K562 (cell line): ENCODE results near the gene RNF138. TPM values are rescaled to one million over a fixed set of nuclear protein-coding genes. Genes with fewer than 3 reads are reported as not detected.

ENCODE experiments used
- ATAC-seq: fragments of 200-7000 bp; cut with Tn5 transposase; 3 replicates; pipeline ENCODE4 v1.9.1; 2020; ENCODE audit warnings: moderate library complexity
- BruUV-seq: library from RNA; stranded (reverse); fragments of 400-500 nt; replicated peaks from 2 replicates; lab custom pipeline; 2021; lab: Mats Ljungman, UMichigan
- CTCF ChIA-PET: fragments of 300-600 bp; formaldehyde crosslinking; extraction: SDS; loops from one replicate; lab custom pipeline; 2021; ENCODE audit warnings: low intra/inter-chr PET ratio; lab: Yijun Ruan, JAX
- POLR2A ChIA-PET: fragments of 300-600, 350-650 bp; sonication (Branson Sonifier 250); formaldehyde crosslinking; extraction: SDS; loops from one replicate; lab custom pipeline; 2021; ENCODE audit warnings: antibody characterized with exemption, inconsistent platforms; lab: Yijun Ruan, JAX
- DNase-seq, 4 experiments: peaks; one replicate each; pipeline versions ENCODE4 v3.0.0 to v3.0.0-alpha.2; 2011 to 2018; ENCODE audit warnings: low spot score in 3 of 4, mixed read lengths in 3 of 4; ENCODE audit errors: extremely low read depth in 1 of 4
- FAIRE-seq: peaks from 2 replicates; lab custom pipeline; 2011; peaks lifted over from hg19 to GRCh38; lab: Jason Lieb, UNC
- H2AFZ ChIP-seq: 2 replicates; pipeline ENCODE4 v1.6.0; 2011; ENCODE audit warnings: low read depth, low read length, control low read depth, inconsistent platforms
- H3K27ac ChIP-seq: fragments of 200-600 bp; 3 replicates; pipeline ENCODE4 v1.8.0; 2011; ENCODE audit warnings: low read depth, mild to moderate bottlenecking, control low read depth, inconsistent platforms, low read length, moderate library complexity, mixed read lengths; ENCODE audit errors: extremely low read depth
- H3K27me3 ChIP-seq, 2 experiments: fragments of 300-600 bp in 1 of 2; 2 replicates in 1 of 2; 3 replicates in 1 of 2; pipeline versions ENCODE4 v1.6.0 to v1.8.0; 2011; ENCODE audit warnings: inconsistent platforms in 2 of 2, low read length in 2 of 2, mild to moderate bottlenecking in 1 of 2, mixed read lengths in 1 of 2, moderate library complexity in 1 of 2; ENCODE audit not compliant: control insufficient read depth in 2 of 2, insufficient read depth in 2 of 2
- H3K36me3 ChIP-seq: fragments of 300-600 bp; 3 replicates; pipeline ENCODE4 v1.8.0; 2011; ENCODE audit warnings: mild to moderate bottlenecking, low read length, inconsistent platforms; ENCODE audit not compliant: control insufficient read depth, insufficient read depth
- H3K4me1 ChIP-seq, 2 experiments: fragments of 200-600 bp in 1 of 2; replicated peaks in 1 of 2; 2 replicates in 1 of 2; 3 replicates in 1 of 2; pipeline versions ENCODE4 v1.5.1 to v1.8.0; 2011; ENCODE audit warnings: inconsistent platforms in 2 of 2, low read length in 2 of 2, mild to moderate bottlenecking in 1 of 2, mixed read lengths in 1 of 2, moderate library complexity in 1 of 2; ENCODE audit not compliant: control insufficient read depth in 2 of 2, insufficient read depth in 2 of 2
- H3K4me2 ChIP-seq: 2 replicates; pipeline ENCODE4 v1.6.1; 2011; ENCODE audit warnings: low read length, control low read depth, inconsistent platforms, mixed read lengths; ENCODE audit not compliant: insufficient read depth
- H3K4me3 ChIP-seq: fragments of 200-600 bp; sonication (generic), shearing (Covaris generic); 2 replicates; pipeline ENCODE4 v1.5.1; 2016; ENCODE audit warnings: control low read depth, inconsistent platforms
- H3K79me2 ChIP-seq: fragments of 200-600 bp; 3 replicates; pipeline ENCODE4 v1.8.0; 2011; ENCODE audit warnings: low read length, inconsistent platforms; ENCODE audit not compliant: control insufficient read depth, insufficient read depth
- H3K9ac ChIP-seq, 2 experiments: 2 replicates each; pipeline versions ENCODE4 v1.6.0 to v1.6.1; 2011; ENCODE audit warnings: low read depth in 2 of 2, low read length in 2 of 2, control low read depth in 1 of 2, inconsistent platforms in 1 of 2, mild to moderate bottlenecking in 1 of 2, mixed read lengths in 1 of 2; ENCODE audit not compliant: insufficient read depth in 1 of 2
- H3K9me1 ChIP-seq: one replicate; pipeline ENCODE4 v1.6.0; 2011; ENCODE audit warnings: inconsistent platforms, mild to moderate bottlenecking, low read length, moderate library complexity; ENCODE audit not compliant: control insufficient read depth, insufficient read depth
- H3K9me3 ChIP-seq: replicated peaks from 2 replicates; pipeline ENCODE4 v1.5.1; 2011; ENCODE audit warnings: low read depth, low read length, inconsistent platforms; ENCODE audit not compliant: control insufficient read depth, insufficient read depth
- H4K20me1 ChIP-seq: replicated peaks from 2 replicates; pipeline ENCODE4 v1.6.1; 2011; ENCODE audit warnings: low read length, inconsistent platforms, mixed read lengths; ENCODE audit not compliant: control insufficient read depth, insufficient read depth
- ARID1B ChIP-seq: fragments of 450-650 bp; IDR thresholded peaks from 2 replicates; pipeline ENCODE4 v1.6.1; 2016; ENCODE audit warnings: antibody characterized with exemption, mild to moderate bottlenecking, inconsistent platforms
- FIP1L1 ChIP-seq: fragments of 200-400 bp; formaldehyde crosslinking; IDR thresholded peaks from 2 replicates; pipeline ENCODE4 v1.6.1; 2018; ENCODE audit warnings: mild to moderate bottlenecking, low read depth, low read length; ENCODE audit not compliant: poor library complexity, severe bottlenecking
- FUS ChIP-seq: fragments of 200-400 bp; formaldehyde crosslinking; optimal IDR thresholded peaks from 2 replicates; pipeline ENCODE3; 2017; ENCODE audit warnings: low read depth, low read length
- HEY1 ChIP-seq: fragments of 250-450 bp; sonication (Bioruptor Pico); IDR thresholded peaks from 2 replicates; pipeline ENCODE4 v1.5.0; 2020; ENCODE audit warnings: mild to moderate bottlenecking, moderate library complexity, borderline replicate concordance
- MTF1 ChIP-seq: fragments of 250-450 bp; sonication (Bioruptor Pico); IDR thresholded peaks from 2 replicates; pipeline ENCODE4 v1.9.0; 2021; ENCODE audit warnings: moderate library complexity, mild to moderate bottlenecking, inconsistent platforms, borderline replicate concordance
- NFIX ChIP-seq: fragments of 250-450 bp; sonication (Bioruptor Pico); IDR thresholded peaks from 2 replicates; pipeline ENCODE4 v1.4.0; 2020; ENCODE audit warnings: low read depth, mild to moderate bottlenecking, moderate library complexity
- POLR2A ChIP-seq: fragments of 450-650 bp; conservative IDR thresholded peaks from 2 replicates; pipeline ENCODE4 v1.6.1; 2016
- POLR2G ChIP-seq: fragments of 200-400 bp; formaldehyde crosslinking; IDR thresholded peaks from 2 replicates; pipeline ENCODE4 v1.6.1; 2017; ENCODE audit warnings: low read depth, mild to moderate bottlenecking, antibody characterized with exemption, low read length, moderate library complexity
- SMAD3 ChIP-seq: fragments of 450-650 bp; formaldehyde crosslinking; conservative IDR thresholded peaks from 2 replicates; pipeline ENCODE4 v1.4.0; 2020; ENCODE audit warnings: mild to moderate bottlenecking
- ZC3H11A ChIP-seq: IDR thresholded peaks from 2 replicates; pipeline ENCODE4 v1.6.1; 2012; ENCODE audit warnings: low read depth, low read length, improper control_type of control experiment
- ZNF778 ChIP-seq: fragments of 450-650 bp; formaldehyde crosslinking; IDR thresholded peaks from 2 replicates; pipeline ENCODE4 v1.4.0; 2020; ENCODE audit warnings: mild to moderate bottlenecking, moderate library complexity
- in situ Hi-C: fragments of 300-500 bp; cut with MboI; formaldehyde crosslinking; loops from 4 replicates; pipeline ENCODE4 v1.15.0; 2018; ENCODE audit warnings: inconsistent platforms, mixed read lengths
- intact Hi-C: fragments of 100-400 bp; cut with micrococcal nuclease; formaldehyde crosslinking; loops from 2 replicates; pipeline ENCODE4 v1.14.2; 2022
- polyA plus RNA-seq, 8 experiments: library from polyadenylated mRNA; depleted of rRNA in 4 of 8; stranded (reverse) in 5 of 8; unstranded in 3 of 8; fragments of >200 nt; fragmentation: Nextera tagmentation in 2 of 8; fragmentation: Illumina TruSeq in 1 of 8; extraction: Ambion mirVana in 2 of 8; extraction: Trizol in 1 of 8; gene quantifications; 2 replicates each; pipeline versions ENCODE4 v1.2.1 to v1.2.3, GENCODE V29; 2011 to 2014; ENCODE audit warnings: inconsistent platforms in 1 of 8, missing spikeins in 1 of 8
- total RNA-seq, 7 experiments: library from RNA; depleted of rRNA in 6 of 7; stranded (reverse); fragments of >200 nt in 6 of 7; fragmentation: Illumina TruSeq in 2 of 7; extraction: Trizol in 2 of 7; gene quantifications; 2 replicates each; pipeline versions ENCODE4 v1.2.1 to v1.2.3, GENCODE V29; 2011 to 2021; ENCODE audit warnings: low replicate concordance in 1 of 7
- TF ChIP-seq, protein P1 (sequence below): sonication (generic); formaldehyde crosslinking; IDR thresholded peaks from 2 replicates; pipeline ENCODE4 v1.8.0; 2022; ENCODE audit warnings: missing genetic modification reagents, mild to moderate bottlenecking, moderate library complexity, borderline replicate concordance
- TF ChIP-seq, protein P2 (sequence below): fragments of 200-800 bp; sonication (Bioruptor generic); IDR thresholded peaks from 2 replicates; pipeline ENCODE4 v1.6.1; 2017; ENCODE audit warnings: missing genetic modification characterization, missing compliant biosample characterization
- TF ChIP-seq, protein P3 (sequence below): IDR thresholded peaks from 3 replicates; pipeline ENCODE4 v1.6.1; 2011; ENCODE audit warnings: borderline replicate concordance, mild to moderate bottlenecking; ENCODE audit not compliant: insufficient read length, insufficient read depth
- TF ChIP-seq, protein P4 (sequence below): fragments of 450-650 bp; IDR thresholded peaks from 2 replicates; pipeline ENCODE4 v1.6.1; 2016; ENCODE audit warnings: low read depth, mild to moderate bottlenecking, moderate library complexity

The RNF138 gene
- total and polyA plus RNA-seq, 9 of the 15 experiments (the other 6 are each of a cell fraction or from before 2014, with no cell fraction given): 47.6 to 100 (median 62.5) TPM

DNA sequence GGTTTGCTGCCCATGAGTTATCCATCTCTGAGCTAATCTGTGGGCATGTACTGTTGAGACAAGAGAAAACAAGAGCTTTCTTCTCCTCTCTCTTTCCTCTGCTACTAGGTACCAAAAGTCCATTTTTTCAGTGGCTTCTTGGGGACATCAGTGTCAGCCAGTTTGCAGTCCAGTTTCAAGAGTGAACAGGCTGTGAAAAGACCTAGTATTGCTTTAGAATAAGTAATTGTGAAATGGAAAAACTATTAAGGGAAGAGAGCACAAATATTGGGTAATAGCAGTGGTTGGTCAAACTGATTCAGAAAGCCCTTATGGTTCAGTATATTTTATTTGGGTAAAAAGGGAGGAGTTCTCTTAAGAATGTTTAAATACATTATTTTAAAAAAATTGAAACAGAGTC is 65.2 kb downstream of the RNF138 start:
- FAIRE-seq (no peak), DNase-seq (no peak), ATAC-seq (no peak)
- peaks cover 0 to 4% of the 10 kb centered on the region in 2 experiments; a peak in 1 of 5 replicates for H3K27me3 ChIP-seq
- no peaks in the 10 kb centered on the region for H3K9me1 ChIP-seq
- TF ChIP-seq NFIX (CRISPR knock-in tag): no peak
- TF ChIP-seq, protein P1, sequence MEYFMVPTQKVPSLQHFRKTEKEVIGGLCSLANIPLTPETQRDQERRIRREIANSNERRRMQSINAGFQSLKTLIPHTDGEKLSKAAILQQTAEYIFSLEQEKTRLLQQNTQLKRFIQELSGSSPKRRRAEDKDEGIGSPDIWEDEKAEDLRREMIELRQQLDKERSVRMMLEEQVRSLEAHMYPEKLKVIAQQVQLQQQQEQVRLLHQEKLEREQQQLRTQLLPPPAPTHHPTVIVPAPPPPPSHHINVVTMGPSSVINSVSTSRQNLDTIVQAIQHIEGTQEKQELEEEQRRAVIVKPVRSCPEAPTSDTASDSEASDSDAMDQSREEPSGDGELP (CRISPR knock-in tag): no peak
- TF ChIP-seq, protein P2, sequence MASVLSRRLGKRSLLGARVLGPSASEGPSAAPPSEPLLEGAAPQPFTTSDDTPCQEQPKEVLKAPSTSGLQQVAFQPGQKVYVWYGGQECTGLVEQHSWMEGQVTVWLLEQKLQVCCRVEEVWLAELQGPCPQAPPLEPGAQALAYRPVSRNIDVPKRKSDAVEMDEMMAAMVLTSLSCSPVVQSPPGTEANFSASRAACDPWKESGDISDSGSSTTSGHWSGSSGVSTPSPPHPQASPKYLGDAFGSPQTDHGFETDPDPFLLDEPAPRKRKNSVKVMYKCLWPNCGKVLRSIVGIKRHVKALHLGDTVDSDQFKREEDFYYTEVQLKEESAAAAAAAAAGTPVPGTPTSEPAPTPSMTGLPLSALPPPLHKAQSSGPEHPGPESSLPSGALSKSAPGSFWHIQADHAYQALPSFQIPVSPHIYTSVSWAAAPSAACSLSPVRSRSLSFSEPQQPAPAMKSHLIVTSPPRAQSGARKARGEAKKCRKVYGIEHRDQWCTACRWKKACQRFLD (CRISPR knock-in tag): no peak
- TF ChIP-seq POLR2A: no peak
- no peak for TF ChIP-seq MTF1 (CRISPR knock-in tag)
- TF ChIP-seq, protein P3, sequence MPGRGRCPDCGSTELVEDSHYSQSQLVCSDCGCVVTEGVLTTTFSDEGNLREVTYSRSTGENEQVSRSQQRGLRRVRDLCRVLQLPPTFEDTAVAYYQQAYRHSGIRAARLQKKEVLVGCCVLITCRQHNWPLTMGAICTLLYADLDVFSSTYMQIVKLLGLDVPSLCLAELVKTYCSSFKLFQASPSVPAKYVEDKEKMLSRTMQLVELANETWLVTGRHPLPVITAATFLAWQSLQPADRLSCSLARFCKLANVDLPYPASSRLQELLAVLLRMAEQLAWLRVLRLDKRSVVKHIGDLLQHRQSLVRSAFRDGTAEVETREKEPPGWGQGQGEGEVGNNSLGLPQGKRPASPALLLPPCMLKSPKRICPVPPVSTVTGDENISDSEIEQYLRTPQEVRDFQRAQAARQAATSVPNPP: no peak
- TF ChIP-seq FIP1L1: no peak
- TF ChIP-seq SMAD3: no peak
- TF ChIP-seq, protein P4, sequence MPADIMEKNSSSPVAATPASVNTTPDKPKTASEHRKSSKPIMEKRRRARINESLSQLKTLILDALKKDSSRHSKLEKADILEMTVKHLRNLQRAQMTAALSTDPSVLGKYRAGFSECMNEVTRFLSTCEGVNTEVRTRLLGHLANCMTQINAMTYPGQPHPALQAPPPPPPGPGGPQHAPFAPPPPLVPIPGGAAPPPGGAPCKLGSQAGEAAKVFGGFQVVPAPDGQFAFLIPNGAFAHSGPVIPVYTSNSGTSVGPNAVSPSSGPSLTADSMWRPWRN: no peak
- TF ChIP-seq HEY1 (CRISPR knock-in tag): no peak
- no peak for TF ChIP-seq ZC3H11A
- no peak for TF ChIP-seq ZNF778 (CRISPR knock-in tag)
- TF ChIP-seq ARID1B: no peak
- no peak for TF ChIP-seq FUS
- TF ChIP-seq POLR2G: no peak
- no peaks in the 10 kb centered on the region for H3K9me3 ChIP-seq
- no peaks in the 10 kb centered on the region for H3K4me1 ChIP-seq
- CTCF ChIA-PET: no interaction called here
- intact Hi-C loops: loop anchor here (5.0 to 10.0 kb wide), 2 partner anchors 115 to 198 kb away; no protein-coding TSS in a partner anchor
- no peak overlapping the region for H2AFZ ChIP-seq
- no peaks in the 10 kb centered on the region for H3K36me3 ChIP-seq
- no peak overlapping the region for H3K27ac ChIP-seq
- in situ Hi-C loops: no loop called here
- no peak overlapping the region for H3K4me3 ChIP-seq
- POLR2A ChIA-PET: no interaction called here
- no TSS peak for BruUV-seq
- no peaks in the 10 kb centered on the region for H3K79me2 ChIP-seq
- no peaks in the 10 kb centered on the region for H4K20me1 ChIP-seq
- H3K4me2 ChIP-seq: no peak overlapping the region
- no peak overlapping the region for H3K9ac ChIP-seq
